ENCODE results near the gene THOC1. TPM values are rescaled to one million over a fixed set of nuclear protein-coding genes. Genes with fewer than 3 reads are reported as not detected.

The THOC1 gene
- total and polyA plus RNA-seq, 10 donors = 32.7 to 91.9 (median 52.4) TPM

GRCh38 chr18:289026-289425 lies 21.2 kb upstream of the THOC1 start:
- H3K27me3 ChIP-seq (replicated peaks in 1 of 7) = no peaks in the 10 kb centered on the region
- no peak for DNase-seq
- intact Hi-C loops (cut with DNase I; ENCODE audit: low total_unique reads) = no loop called here
- H3K4me1 ChIP-seq = peaks cover 0 to 8% (median 0%) of the 10 kb centered on the region in 6 donors
- peaks cover 0 to under 1% (median 0%) of the 10 kb centered on the region in 8 donors for H3K9me3 ChIP-seq
- no peaks in the 10 kb centered on the region for H3K36me3 ChIP-seq
- H3K4me3 ChIP-seq = no peak overlapping the region
- WGBS, 5 donors = 33 to 84% (median 65%) methylated on average over 1 of the region's 1 CpG
- TF ChIP-seq CTCF (IDR thresholded peaks at IDR 0.05 in 8 of 11, conservative IDR thresholded peaks at IDR 0.05 in 3 of 11) (no peak), POLR2AphosphoS5 (IDR thresholded peaks at IDR 0.05) (no peak), POLR2A (IDR thresholded peaks at IDR 0.05) (no peak)
- no peak overlapping the region for H3K27ac ChIP-seq

- WGBS, 5 donors = 62 to 80% (median 69%) methylated on average over 8 of the region's 8 CpGs
- H3K36me3 ChIP-seq = no peaks in the 10 kb centered on the region
- H3K4me1 ChIP-seq = peaks cover 0 to 8% (median 0%) of the 10 kb centered on the region in 6 donors
- intact Hi-C loops (cut with DNase I; ENCODE audit: low total_unique reads) = no loop called here
- DNase-seq = no peak
- no peak overlapping the region for H3K27ac ChIP-seq
- TF ChIP-seq CTCF (IDR thresholded peaks at IDR 0.05 in 8 of 11, conservative IDR thresholded peaks at IDR 0.05 in 3 of 11) (peak in 2 of 11 experiments; percentile 18 to 27), POLR2AphosphoS5 (IDR thresholded peaks at IDR 0.05) (no peak), POLR2A (IDR thresholded peaks at IDR 0.05) (no peak)
- no peaks in the 10 kb centered on the region for H3K27me3 ChIP-seq (replicated peaks in 1 of 7)
- H3K9me3 ChIP-seq = no peaks in the 10 kb centered on the region
- H3K4me3 ChIP-seq = no peak overlapping the region
These were observed 18.9 kb upstream of the THOC1 start for GRCh38 chr18:286515-287310.

GRCh38 chr18:285817-286216 lies 18.0 kb upstream of the THOC1 start:
- Histone ChIP-seq H3K27me3 (replicated peaks in 1 of 7) (no peaks in the 10 kb centered on the region), H3K27ac (no peak overlapping the region), H3K36me3 (no peaks in the 10 kb centered on the region), H3K4me1 (peaks cover 0 to 8% (median 0%) of the 10 kb centered on the region in 6 donors), H3K9me3 (no peaks in the 10 kb centered on the region), H3K4me3 (no peak overlapping the region)
- intact Hi-C loops (cut with DNase I; ENCODE audit: low total_unique reads) = no loop called here
- 66 to 79% (median 71%) methylated on average over 6 of the region's 6 CpGs for WGBS, 5 donors
- TF ChIP-seq POLR2A (IDR thresholded peaks at IDR 0.05) (no peak), POLR2AphosphoS5 (IDR thresholded peaks at IDR 0.05) (no peak), CTCF (IDR thresholded peaks at IDR 0.05 in 8 of 11, conservative IDR thresholded peaks at IDR 0.05 in 3 of 11) (no peak)
- no peak for DNase-seq

- H3K4me3 ChIP-seq = no peak overlapping the region
- peaks cover 0 to 19% (median 14%) of the 10 kb centered on the region in 8 donors for H3K9me3 ChIP-seq
- DNase-seq = peak; percentile 74
- H3K36me3 ChIP-seq = no peaks in the 10 kb centered on the region
- H3K27me3 ChIP-seq (replicated peaks in 1 of 7) = peaks cover 0 to 9% (median 0%) of the 10 kb centered on the region in 7 donors
- TF ChIP-seq POLR2A (IDR thresholded peaks at IDR 0.05) = no peak
- TF ChIP-seq POLR2AphosphoS5 (IDR thresholded peaks at IDR 0.05) = no peak
- no peak for TF ChIP-seq CTCF (IDR thresholded peaks at IDR 0.05 in 8 of 11, conservative IDR thresholded peaks at IDR 0.05 in 3 of 11)
- H3K4me1 ChIP-seq = no peaks in the 10 kb centered on the region
- intact Hi-C loops (cut with DNase I; ENCODE audit: low total_unique reads) = no loop called here
- 71 to 89% (median 78%) methylated on average over 2 of the region's 2 CpGs for WGBS, 5 donors
- H3K27ac ChIP-seq = peak overlapping the region in 1 of 8 donors; percentile 22
These were observed 7.6 kb upstream of the THOC1 start for GRCh38 chr18:275486-275885.

All from spleen (tissue), 11 donors.